ENCODE measurements around the gene ZNF300. TPM values are rescaled to one million over a fixed set of nuclear protein-coding genes. Genes with fewer than 3 reads are reported as not detected.

Gene ZNF300
- total RNA-seq, 1 experiment from 2014 or later, result 0.18 TPM

- no peak for ATAC-seq
- intact Hi-C loops (cut with micrococcal nuclease), result no loop called here
Observed at GRCh38 chr5:150851039-150851438, 53.7 kb downstream of the ZNF300 start.

GRCh38 chr5:150848271-150848670, 56.5 kb downstream of the ZNF300 start:
- POLR2A ChIA-PET (ENCODE audit: unreplicated experiment), result no interaction called here
- Histone ChIP-seq H3K27me3 (ENCODE audit: low read length) (no peaks in the 10 kb centered on the region), H3K36me3 (ENCODE audit: low read depth, low read length) (no peaks in the 10 kb centered on the region), H4K20me1 (ENCODE audit: low read length) (no peaks in the 10 kb centered on the region), H3F3A (ENCODE audit: low read length, unreplicated experiment) (no peaks in the 10 kb centered on the region), H3K4me2 (ENCODE audit: low read length) (no peak overlapping the region), H3K9me3 (ENCODE audit: low read length) (no peaks in the 10 kb centered on the region), H3K9ac (ENCODE audit: low read length) (no peak overlapping the region), H3K79me2 (ENCODE audit: low read length) (no peaks in the 10 kb centered on the region), H3K9me2 (replicated peaks; ENCODE audit: low read length) (no peaks in the 10 kb centered on the region), H3K4me1 (ENCODE audit: insufficient read depth, low read length) (no peaks in the 10 kb centered on the region), H3K27ac (ENCODE audit: low read length) (no peak overlapping the region), H3K4me3 (ENCODE audit: low read length) (no peak overlapping the region), H2AFZ (ENCODE audit: low read length) (no peak overlapping the region)
- DNase-seq (peak; percentile 45), ATAC-seq (no peak)
- BruUV-seq (replicated peaks), result no TSS peak
- CTCF ChIA-PET, result no interaction called here
- intact Hi-C loops (cut with micrococcal nuclease), result loop anchor here (10.0 kb wide), 1 partner anchor 193 kb away; no protein-coding TSS in a partner anchor
- no peak for TF ChIP-seq EZH2phosphoT487 (IDR thresholded peaks at IDR 0.05; ENCODE audit: borderline replicate concordance, low read length)
- no peak for TF ChIP-seq EZH2 (IDR thresholded peaks at IDR 0.05; ENCODE audit: low read length, unreplicated experiment)
- TF ChIP-seq CTCF (conservative IDR thresholded peaks at IDR 0.05; ENCODE audit: low read depth, low read length), result no peak

More at GRCh38 chr5:150851039-150851438, 53.7 kb downstream of the ZNF300 start:
- H3K79me2 ChIP-seq (ENCODE audit: low read length), result no peaks in the 10 kb centered on the region
- no peak overlapping the region for H3K4me2 ChIP-seq (ENCODE audit: low read length)
- POLR2A ChIA-PET (ENCODE audit: unreplicated experiment), result no interaction called here
- no peaks in the 10 kb centered on the region for H3K36me3 ChIP-seq (ENCODE audit: low read depth, low read length)
- no peaks in the 10 kb centered on the region for H3K9me3 ChIP-seq (ENCODE audit: low read length)
- H3K4me3 ChIP-seq (ENCODE audit: low read length), result no peak overlapping the region
- DNase-seq, result no peak
- H3K9me2 ChIP-seq (replicated peaks; ENCODE audit: low read length), result no peaks in the 10 kb centered on the region
- no peaks in the 10 kb centered on the region for H3F3A ChIP-seq (ENCODE audit: low read length, unreplicated experiment)
- no peak overlapping the region for H3K9ac ChIP-seq (ENCODE audit: low read length)
- H3K4me1 ChIP-seq (ENCODE audit: insufficient read depth, low read length), result no peaks in the 10 kb centered on the region
- BruUV-seq (replicated peaks), result no TSS peak
- no peaks in the 10 kb centered on the region for H3K27me3 ChIP-seq (ENCODE audit: low read length)
- CTCF ChIA-PET, result no interaction called here
- no peak overlapping the region for H3K27ac ChIP-seq (ENCODE audit: low read length)
- H4K20me1 ChIP-seq (ENCODE audit: low read length), result no peaks in the 10 kb centered on the region
- TF ChIP-seq EZH2 (IDR thresholded peaks at IDR 0.05; ENCODE audit: low read length, unreplicated experiment) (no peak), EZH2phosphoT487 (IDR thresholded peaks at IDR 0.05; ENCODE audit: borderline replicate concordance, low read length) (no peak), CTCF (conservative IDR thresholded peaks at IDR 0.05; ENCODE audit: low read depth, low read length) (no peak)
- H2AFZ ChIP-seq (ENCODE audit: low read length), result no peak overlapping the region

GRCh38 chr5:150847334-150847695, 57.5 kb downstream of the ZNF300 start:
- H3K79me2 ChIP-seq (ENCODE audit: low read length), result no peaks in the 10 kb centered on the region
- intact Hi-C loops (cut with micrococcal nuclease), result loop anchor here (1.0 to 10.0 kb wide), 4 partner anchors 46 to 286 kb away; partner anchors contain the start of gene RBM22
- H3K4me1 ChIP-seq (ENCODE audit: insufficient read depth, low read length), result no peaks in the 10 kb centered on the region
- ATAC-seq (no peak), DNase-seq (no peak)
- H4K20me1 ChIP-seq (ENCODE audit: low read length), result no peaks in the 10 kb centered on the region
- no peaks in the 10 kb centered on the region for H3K9me3 ChIP-seq (ENCODE audit: low read length)
- H3K9ac ChIP-seq (ENCODE audit: low read length), result no peak overlapping the region
- no peaks in the 10 kb centered on the region for H3K27me3 ChIP-seq (ENCODE audit: low read length)
- H2AFZ ChIP-seq (ENCODE audit: low read length), result no peak overlapping the region
- BruUV-seq (replicated peaks), result no TSS peak
- no peak overlapping the region for H3K4me3 ChIP-seq (ENCODE audit: low read length)
- H3F3A ChIP-seq (ENCODE audit: low read length, unreplicated experiment), result no peaks in the 10 kb centered on the region
- TF ChIP-seq EZH2 (IDR thresholded peaks at IDR 0.05; ENCODE audit: low read length, unreplicated experiment), result no peak
- TF ChIP-seq EZH2phosphoT487 (IDR thresholded peaks at IDR 0.05; ENCODE audit: borderline replicate concordance, low read length), result no peak
- no peak for TF ChIP-seq CTCF (conservative IDR thresholded peaks at IDR 0.05; ENCODE audit: low read depth, low read length)
- no peaks in the 10 kb centered on the region for H3K9me2 ChIP-seq (replicated peaks; ENCODE audit: low read length)
- H3K27ac ChIP-seq (ENCODE audit: low read length), result no peak overlapping the region
- CTCF ChIA-PET, result interaction anchor here (0.7 to 2.2 kb wide), 2 partner anchors 46 to 146 kb away, joined by 4 to 16 read pairs; partner anchors contain the start of gene RBM22
- POLR2A ChIA-PET (ENCODE audit: unreplicated experiment), result no interaction called here
- no peaks in the 10 kb centered on the region for H3K36me3 ChIP-seq (ENCODE audit: low read depth, low read length)
- H3K4me2 ChIP-seq (ENCODE audit: low read length), result no peak overlapping the region

Measured in PC-3 (cell line).